ENCODE data around the gene DMXL2.

DNA sequence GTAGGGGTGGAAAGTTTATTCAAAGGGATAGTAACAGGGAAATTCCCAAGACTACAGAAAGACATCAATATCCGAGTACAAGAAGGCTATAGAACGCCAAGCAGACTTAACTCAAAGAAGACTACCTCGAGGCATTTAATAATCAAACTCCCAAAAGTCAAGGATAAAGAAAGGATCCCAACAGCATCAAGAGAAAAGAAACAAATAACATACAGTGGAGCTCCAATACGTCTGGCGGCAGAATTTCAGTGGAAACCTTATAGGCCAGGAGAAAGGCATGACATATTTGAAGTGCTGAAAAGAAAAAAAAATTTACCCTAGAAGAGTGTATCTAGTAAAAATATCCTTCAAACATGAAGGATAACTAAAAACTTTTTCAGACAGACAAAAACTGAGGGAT lies 95.6 kb downstream of the DMXL2 start:
- TF ChIP-seq ZFP3 (tag by site-specific recombination; IDR thresholded peaks at IDR 0.05; ENCODE audit: low read depth) (no peak), MEIS1 (CRISPR knock-in tag; IDR thresholded peaks at IDR 0.05; ENCODE audit: borderline replicate concordance) (no peak), ZNF341 (tag by site-specific recombination; IDR thresholded peaks at IDR 0.05; ENCODE audit: low read depth) (no peak), ZNF175 (tag by site-specific recombination; IDR thresholded peaks at IDR 0.05) (no peak), ZNF670 (tag by site-specific recombination; IDR thresholded peaks at IDR 0.05; ENCODE audit: low read depth) (no peak), ZNF707 (tag by site-specific recombination; IDR thresholded peaks at IDR 0.05) (no peak), ZNF169 (tag by site-specific recombination; IDR thresholded peaks at IDR 0.05) (no peak), ZNF629 (tag by site-specific recombination; IDR thresholded peaks at IDR 0.05) (no peak)
- TF ChIP-seq, protein P1, sequence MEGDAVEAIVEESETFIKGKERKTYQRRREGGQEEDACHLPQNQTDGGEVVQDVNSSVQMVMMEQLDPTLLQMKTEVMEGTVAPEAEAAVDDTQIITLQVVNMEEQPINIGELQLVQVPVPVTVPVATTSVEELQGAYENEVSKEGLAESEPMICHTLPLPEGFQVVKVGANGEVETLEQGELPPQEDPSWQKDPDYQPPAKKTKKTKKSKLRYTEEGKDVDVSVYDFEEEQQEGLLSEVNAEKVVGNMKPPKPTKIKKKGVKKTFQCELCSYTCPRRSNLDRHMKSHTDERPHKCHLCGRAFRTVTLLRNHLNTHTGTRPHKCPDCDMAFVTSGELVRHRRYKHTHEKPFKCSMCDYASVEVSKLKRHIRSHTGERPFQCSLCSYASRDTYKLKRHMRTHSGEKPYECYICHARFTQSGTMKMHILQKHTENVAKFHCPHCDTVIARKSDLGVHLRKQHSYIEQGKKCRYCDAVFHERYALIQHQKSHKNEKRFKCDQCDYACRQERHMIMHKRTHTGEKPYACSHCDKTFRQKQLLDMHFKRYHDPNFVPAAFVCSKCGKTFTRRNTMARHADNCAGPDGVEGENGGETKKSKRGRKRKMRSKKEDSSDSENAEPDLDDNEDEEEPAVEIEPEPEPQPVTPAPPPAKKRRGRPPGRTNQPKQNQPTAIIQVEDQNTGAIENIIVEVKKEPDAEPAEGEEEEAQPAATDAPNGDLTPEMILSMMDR (tag by site-specific recombination; IDR thresholded peaks at IDR 0.05): no peak
- TF ChIP-seq, protein P2, sequence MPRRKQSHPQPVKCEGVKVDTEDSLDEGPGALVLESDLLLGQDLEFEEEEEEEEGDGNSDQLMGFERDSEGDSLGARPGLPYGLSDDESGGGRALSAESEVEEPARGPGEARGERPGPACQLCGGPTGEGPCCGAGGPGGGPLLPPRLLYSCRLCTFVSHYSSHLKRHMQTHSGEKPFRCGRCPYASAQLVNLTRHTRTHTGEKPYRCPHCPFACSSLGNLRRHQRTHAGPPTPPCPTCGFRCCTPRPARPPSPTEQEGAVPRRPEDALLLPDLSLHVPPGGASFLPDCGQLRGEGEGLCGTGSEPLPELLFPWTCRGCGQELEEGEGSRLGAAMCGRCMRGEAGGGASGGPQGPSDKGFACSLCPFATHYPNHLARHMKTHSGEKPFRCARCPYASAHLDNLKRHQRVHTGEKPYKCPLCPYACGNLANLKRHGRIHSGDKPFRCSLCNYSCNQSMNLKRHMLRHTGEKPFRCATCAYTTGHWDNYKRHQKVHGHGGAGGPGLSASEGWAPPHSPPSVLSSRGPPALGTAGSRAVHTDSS (tag by site-specific recombination; IDR thresholded peaks at IDR 0.05): no peak
